Stimulated activated CD4-positive, alpha-beta T cell treated with anti-CD3 and anti-CD28 coated beads, Interleukin-1b, Interleukin-23, amount 100 ng/mL, for 24 hours (primary cell): ENCODE measurements around the gene LPP.
"Not testable (repeated sequence)": the region's sequence is repeated elsewhere in the genome, so short reads cannot be mapped to it uniquely, and the experiment has no call there.

Experiments
- DNase-seq, 4 experiments: peaks; one replicate each; pipeline ENCODE4 v3.0.0-alpha.2; 2020; ENCODE audit warnings: low read depth in 4 of 4, low spot score in 1 of 4

Gene LPP

GRCh38 chr3:188691004-188691403 lies 537.0 kb downstream of the LPP start:
- DNase-seq, result no peak

GRCh38 chr3:188691665-188692064 lies 537.7 kb downstream of the LPP start:
- DNase-seq, result no peak

- DNase-seq, result no peak
These were observed 538.7 kb downstream of the LPP start for GRCh38 chr3:188692700-188693099.

DNA sequence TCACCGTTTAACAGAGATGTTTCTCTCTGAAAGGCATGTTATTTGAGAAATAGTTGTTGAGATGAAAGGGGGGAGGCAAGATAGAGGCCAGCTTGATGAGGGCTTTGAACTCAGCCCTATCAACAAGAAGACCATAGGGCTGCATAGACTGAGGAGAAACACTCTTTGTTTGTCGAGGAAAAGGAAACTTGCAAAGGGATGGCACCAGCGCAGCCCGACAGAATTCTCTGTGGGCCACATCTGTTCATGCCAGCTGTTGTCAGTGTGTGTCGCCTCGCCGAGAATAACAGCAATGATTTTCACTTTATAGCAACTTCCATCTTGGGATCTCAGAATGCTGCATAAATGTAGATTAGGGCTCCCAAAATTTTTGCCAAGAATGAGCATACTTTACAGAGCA lies 539.5 kb downstream of the LPP start:
- DNase-seq, result no peak

DNA sequence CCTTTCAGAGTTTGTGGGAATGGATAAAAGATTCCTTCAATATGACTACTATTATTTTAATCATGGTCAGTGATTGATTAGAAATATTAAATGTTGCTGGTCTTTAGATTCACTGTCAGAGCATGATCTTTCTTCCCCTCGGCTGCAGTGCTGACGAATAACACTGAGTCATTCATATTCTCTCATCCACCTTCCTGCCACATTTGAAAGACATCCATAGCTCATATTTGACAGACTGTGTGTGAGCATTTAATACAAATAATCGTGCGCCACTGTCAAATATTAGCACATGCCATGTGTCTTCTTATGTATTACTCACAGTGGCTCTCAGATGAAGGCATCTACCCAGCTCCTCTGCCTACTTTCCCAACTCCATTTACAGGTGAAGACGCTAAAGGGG lies 541.3 kb downstream of the LPP start:
- no peak for DNase-seq

DNA sequence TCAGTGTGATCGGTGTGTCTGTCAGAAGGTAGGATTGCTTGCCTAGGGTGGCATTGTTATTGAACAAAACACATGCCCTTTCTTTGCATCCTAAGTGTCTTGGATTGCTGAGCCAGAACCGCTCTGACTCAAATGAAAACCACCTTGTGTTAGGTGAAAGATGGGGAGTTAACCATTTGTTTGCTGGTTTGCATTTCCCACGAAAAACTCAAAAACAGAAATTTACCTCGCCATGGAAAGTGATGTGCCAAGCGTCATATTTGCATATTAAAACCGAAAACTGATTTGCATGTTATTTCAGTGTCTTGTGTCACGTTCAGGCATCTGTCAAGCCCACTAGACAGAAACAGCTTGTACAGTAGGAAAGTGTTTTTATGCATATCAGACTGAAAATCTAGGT lies 543.2 kb downstream of the LPP start:
- DNase-seq, result peak in 1 of 4 experiments; percentile 9

DNA sequence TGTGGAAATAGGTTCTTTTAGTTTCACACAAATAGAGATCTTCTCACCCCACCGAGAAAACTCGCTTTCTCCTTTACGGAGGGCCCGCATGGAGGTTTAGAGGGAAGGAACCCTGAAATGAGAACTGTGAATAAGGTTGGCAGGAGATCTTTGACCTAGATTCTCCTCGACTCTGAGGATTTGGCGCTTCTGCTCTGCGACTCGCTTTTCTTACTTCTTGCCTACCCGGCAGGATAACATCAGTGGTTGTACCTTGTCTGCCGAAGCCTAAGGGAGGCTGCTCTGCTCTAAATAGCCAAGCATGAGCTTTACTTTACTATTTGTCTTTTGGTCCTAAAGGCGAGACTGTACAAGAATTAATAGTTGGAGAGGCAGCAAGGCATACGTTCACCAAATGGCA lies 544.5 kb downstream of the LPP start:
- no peak for DNase-seq

DNA sequence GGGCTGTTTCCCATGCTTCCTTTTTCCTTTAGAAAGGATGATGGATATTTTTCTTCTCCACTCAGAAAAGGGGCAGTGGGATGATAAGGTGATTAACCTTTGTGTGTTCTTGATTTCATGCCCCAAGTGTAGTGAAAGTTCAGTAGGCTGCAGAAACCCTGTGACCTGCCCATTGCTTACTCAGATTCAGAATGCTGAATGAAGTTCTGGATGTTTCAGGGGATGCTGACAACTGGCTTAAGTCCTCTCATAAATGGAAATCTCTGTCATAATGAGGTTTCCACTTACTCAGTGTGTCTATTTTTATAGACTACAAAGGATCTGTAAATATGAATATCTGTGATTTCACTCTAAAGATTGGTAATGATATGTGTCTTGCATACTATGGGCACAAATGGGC lies 546.5 kb downstream of the LPP start:
- no peak for DNase-seq

GRCh38 chr3:188700918-188701317 lies 547.0 kb downstream of the LPP start:
- no peak for DNase-seq

GRCh38 chr3:188701485-188701969 lies 547.6 kb downstream of the LPP start:
- DNase-seq, result no peak

- DNase-seq, result not testable (repeated sequence)
These were observed 548.1 kb downstream of the LPP start for GRCh38 chr3:188702028-188702427.

DNA sequence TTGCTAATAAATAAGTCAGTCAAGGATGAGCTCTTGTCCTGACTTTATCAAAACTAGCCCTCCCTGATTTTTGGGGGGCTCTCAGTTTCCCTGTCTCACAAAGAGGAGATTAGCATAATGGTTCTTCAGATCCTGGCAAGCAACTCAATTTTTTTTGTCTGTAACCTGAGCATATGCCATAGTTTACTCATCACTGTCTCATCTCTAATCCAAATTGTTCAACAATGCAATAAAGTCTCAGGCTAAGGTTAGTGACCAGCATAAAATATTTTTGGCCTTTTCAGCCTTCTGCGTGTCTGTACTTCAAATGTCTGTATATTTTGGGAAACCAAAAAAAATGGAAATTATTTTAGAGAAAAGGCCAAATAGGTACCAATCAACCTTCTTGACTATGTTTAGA lies 552.2 kb downstream of the LPP start:
- no peak for DNase-seq

DNA sequence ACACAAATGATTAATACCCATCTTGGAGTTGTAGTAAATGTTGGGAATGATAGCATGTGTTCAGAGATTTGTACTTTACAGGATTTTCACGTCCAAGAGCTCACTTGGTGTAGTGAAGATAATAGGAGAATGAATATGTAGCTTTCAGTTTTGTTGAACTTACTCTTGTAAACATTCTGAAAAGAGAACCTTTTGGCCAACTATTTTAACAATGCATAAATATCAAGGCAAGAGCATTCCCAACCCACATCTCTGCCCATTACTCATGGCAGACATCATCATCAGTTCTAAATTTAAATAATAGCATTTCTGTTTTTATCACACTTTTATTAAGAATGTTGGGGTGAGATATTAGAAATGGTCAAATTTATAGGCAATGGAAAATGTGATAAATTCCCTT lies 552.6 kb downstream of the LPP start:
- no peak for DNase-seq

GRCh38 chr3:188707381-188708288 lies 553.7 kb downstream of the LPP start:
- DNase-seq, result no peak

GRCh38 chr3:188711881-188712247 lies 557.9 kb downstream of the LPP start:
- DNase-seq, result no peak

DNA sequence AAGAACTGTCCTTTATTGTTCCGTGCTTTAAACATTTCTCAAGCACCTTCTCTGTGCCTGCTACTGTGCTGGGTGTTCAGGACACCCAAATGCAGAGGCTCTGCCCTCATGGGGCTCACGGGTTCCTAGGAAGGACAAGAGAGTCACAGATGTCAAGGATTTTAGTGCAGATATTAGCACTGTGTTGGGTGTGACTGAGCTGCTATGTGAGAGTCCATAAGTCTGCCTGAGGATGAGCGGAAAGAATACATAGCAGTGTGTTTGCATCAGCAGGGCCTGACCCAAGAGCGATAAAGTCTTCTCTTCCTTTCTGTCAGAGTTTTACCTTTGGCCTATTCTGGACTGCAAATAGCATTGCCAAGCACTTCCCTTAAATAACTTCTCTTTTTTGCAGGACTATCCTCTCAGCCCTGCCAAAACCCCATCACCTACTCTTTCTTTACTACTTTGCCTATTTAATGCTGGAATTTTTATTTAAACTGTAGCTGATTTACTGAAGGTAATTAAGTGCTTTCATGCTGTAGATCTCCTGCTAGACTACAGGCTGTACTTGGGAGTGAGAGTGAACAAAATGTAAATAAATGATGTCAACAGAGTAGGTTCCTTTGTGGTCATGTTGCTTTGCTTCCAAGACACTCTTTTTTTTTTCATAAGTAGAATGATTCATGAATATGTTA lies 558.4 kb downstream of the LPP start:
- DNase-seq, result no peak

GRCh38 chr3:188712991-188713390 lies 559.0 kb downstream of the LPP start:
- DNase-seq, result no peak

DNA sequence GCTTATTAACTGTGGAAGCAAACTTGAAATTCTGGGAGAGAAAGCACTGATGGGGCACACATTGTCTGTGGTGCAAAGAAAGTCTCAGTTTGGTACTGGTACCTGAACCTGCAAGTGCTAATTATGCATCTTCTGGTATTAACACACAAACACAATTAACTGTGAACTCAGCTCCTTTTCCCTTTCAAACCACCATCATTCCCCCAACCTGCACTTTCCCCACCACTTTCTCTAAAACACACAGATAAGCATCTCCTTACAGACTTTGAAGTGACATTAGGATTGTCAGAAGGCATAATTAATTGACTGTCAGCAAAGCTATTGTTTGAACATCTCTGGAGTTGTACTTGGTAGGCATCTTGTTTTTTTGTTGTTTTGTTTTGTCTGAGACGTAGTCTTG lies 565.6 kb downstream of the LPP start:
- no peak for DNase-seq

GRCh38 chr3:188720215-188720614 lies 566.3 kb downstream of the LPP start:
- no peak for DNase-seq

- DNase-seq, result no peak
These were observed 566.7 kb downstream of the LPP start for GRCh38 chr3:188720636-188721035.

GRCh38 chr3:188721312-188721711 lies 567.4 kb downstream of the LPP start:
- no peak for DNase-seq

GRCh38 chr3:188721990-188722389 lies 568.0 kb downstream of the LPP start:
- no peak for DNase-seq
